Stimulated activated CD8-positive, alpha-beta memory T cell treated with anti-CD3 and anti-CD28 coated beads, Interleukin-15, amount 100 ng/mL, for 1 hour (primary cell): ENCODE data around the gene FBXO42.

Experiments used
- DNase-seq: peaks from one replicate; pipeline ENCODE4 v3.0.0-alpha.2; 2020; ENCODE audit warnings: low read depth

FBXO42 gene

GRCh38 chr1:16204634-16205333 is 147.5 kb downstream of the FBXO42 start:
- no peak for DNase-seq

- DNase-seq: no peak
Measured at GRCh38 chr1:16204216-16204615, 148.1 kb downstream of the FBXO42 start.

GRCh38 chr1:16203550-16203949 is 148.7 kb downstream of the FBXO42 start:
- DNase-seq: no peak

- DNase-seq: no peak
Measured at GRCh38 chr1:16202281-16203210, 149.7 kb downstream of the FBXO42 start.

- DNase-seq: no peak
Measured at GRCh38 chr1:16199700-16200099, 152.6 kb downstream of the FBXO42 start.

- DNase-seq: no peak
Measured at GRCh38 chr1:16199157-16199501, 153.2 kb downstream of the FBXO42 start.

- no peak for DNase-seq
Measured at GRCh38 chr1:16198444-16199156, 153.7 kb downstream of the FBXO42 start.

GRCh38 chr1:16196874-16197273 is 155.4 kb downstream of the FBXO42 start:
- DNase-seq: no peak
